Peyer's patch (tissue), 4 donors: ENCODE data around the gene HAUS3. TPM values are rescaled to one million over a fixed set of nuclear protein-coding genes. Genes with fewer than 3 reads are reported as not detected.

Experiments used
- DNase-seq, 3 donors: peaks; one replicate each; pipeline ENCODE4 v3.0.0-alpha.2; 2017 to 2019
- H3K27ac ChIP-seq, 4 donors: fragments of 200-600 bp; sonication (generic); one replicate each; pipeline ENCODE4 v1.5.1; 2016 to 2019
- H3K27me3 ChIP-seq, 2 donors: fragments of 200-600 bp; sonication (generic); one replicate each; pipeline ENCODE4 v1.5.1; 2019
- H3K36me3 ChIP-seq, 3 donors: fragments of 200-600 bp; sonication (generic); one replicate each; pipeline ENCODE4 v1.5.1; 2016 to 2019
- H3K4me1 ChIP-seq, 4 donors: fragments of 200-600 bp; sonication (generic); one replicate each; pipeline ENCODE4 v1.5.1; 2016 to 2019
- H3K4me3 ChIP-seq, 4 donors: fragments of 200-600 bp; sonication (generic); 1 replicate in 3 of 4; 2 replicates in 1 of 4; pipeline ENCODE4 v1.5.1; 2016 to 2019; ENCODE audit warnings: mild to moderate bottlenecking in 1 of 4
- H3K9me3 ChIP-seq, 4 donors: fragments of 200-600 bp; sonication (generic); one replicate each; pipeline ENCODE4 v1.5.1; 2016 to 2019; ENCODE audit warnings: mild to moderate bottlenecking in 1 of 4
- CTCF ChIP-seq, 6 experiments: fragments of 450-650 bp in 4 of 6; fragments of 200-600 bp in 2 of 6; sonication (generic) in 1 of 6; IDR thresholded peaks; one replicate each; pipeline ENCODE4 v1.5.1; 2017 to 2019; ENCODE audit warnings: antibody characterized with exemption in 6 of 6, mild to moderate bottlenecking in 3 of 6, moderate library complexity in 1 of 6
- POLR2A ChIP-seq, 2 donors: fragments of 450-650 bp; IDR thresholded peaks; one replicate each; pipeline ENCODE4 v1.5.1; 2017; ENCODE audit warnings: antibody characterized with exemption in 2 of 2, mild to moderate bottlenecking in 2 of 2, moderate library complexity in 2 of 2
- total RNA-seq, 4 donors: library from RNA; depleted of rRNA; stranded (reverse); fragments of >200 nt; gene quantifications; one replicate each; pipeline ENCODE4 v1.1.0, GENCODE V29; 2016

HAUS3 gene
- 10 to 100 TPM in 1 of 4 donors, 1 to 10 TPM in 3; 8.6 to 11.6 (median 9.0) TPM for total RNA-seq

GRCh38 chr4:2241410-2242353, at the start of gene HAUS3, which contains the start of gene POLN:
HAUS3 (minus strand) TSS chr4:2242121; CDS start chr4:2240946, 1,175 bp downstream.
POLN (minus strand) TSS chr4:2242121; CDS start chr4:2229231, 12,890 bp downstream.
- H3K36me3 ChIP-seq, result peaks cover 0 to 8% (median 0%) of the 10 kb centered on the region in 3 donors
- peak within 1 kb of the TSS; percentile 82 to 97 (median 90) for H3K4me3 ChIP-seq
- TF ChIP-seq CTCF (IDR thresholded peaks at IDR 0.05) (peak in 3 of 6 experiments; percentile 4 to 8 (median 7)), POLR2A (IDR thresholded peaks at IDR 0.05) (peak; percentile 81 to 84)
- peak; percentile 97 to 99 (median 99) for DNase-seq
- H3K9me3 ChIP-seq, result no peaks in the 10 kb centered on the region
- H3K27ac ChIP-seq, result peak within 1 kb of the TSS; percentile 79 to 87 (median 84)
- peaks cover 0 to 67% (median 7%) of the 10 kb centered on the region in 4 donors for H3K4me1 ChIP-seq
- no peaks in the 10 kb centered on the region for H3K27me3 ChIP-seq

- H3K27ac ChIP-seq, result peak overlapping the region in 2 of 4 donors; percentile 46 to 71
- no peak for TF ChIP-seq CTCF (IDR thresholded peaks at IDR 0.05)
- no peak for TF ChIP-seq POLR2A (IDR thresholded peaks at IDR 0.05)
- peak; percentile 54 to 89 (median 74) for DNase-seq
- H3K9me3 ChIP-seq, result no peaks in the 10 kb centered on the region
- no peaks in the 10 kb centered on the region for H3K27me3 ChIP-seq
- no peaks in the 10 kb centered on the region for H3K36me3 ChIP-seq
- peaks cover 0 to 14% (median 6%) of the 10 kb centered on the region in 4 donors for H3K4me1 ChIP-seq
- no peak overlapping the region for H3K4me3 ChIP-seq
Observed at GRCh38 chr4:2290974-2291704, 49.2 kb upstream of the HAUS3 start.

GRCh38 chr4:2290488-2290887, 48.6 kb upstream of the HAUS3 start:
- DNase-seq, result peak in 2 of 3 donors; percentile 42 to 50
- Histone ChIP-seq H3K4me3 (no peak overlapping the region), H3K9me3 (no peaks in the 10 kb centered on the region), H3K36me3 (no peaks in the 10 kb centered on the region), H3K27me3 (no peaks in the 10 kb centered on the region), H3K27ac (peak overlapping the region; percentile 13 to 71 (median 40)), H3K4me1 (peaks cover 0 to 14% (median 6%) of the 10 kb centered on the region in 4 donors)
- no peak for TF ChIP-seq CTCF (IDR thresholded peaks at IDR 0.05)
- TF ChIP-seq POLR2A (IDR thresholded peaks at IDR 0.05), result no peak

- TF ChIP-seq CTCF (IDR thresholded peaks at IDR 0.05) (no peak), POLR2A (IDR thresholded peaks at IDR 0.05) (no peak)
- DNase-seq, result peak in 2 of 3 donors; percentile 36 to 44
- Histone ChIP-seq H3K9me3 (no peaks in the 10 kb centered on the region), H3K4me1 (peaks cover 0 to 14% (median 6%) of the 10 kb centered on the region in 4 donors), H3K36me3 (no peaks in the 10 kb centered on the region), H3K27me3 (no peaks in the 10 kb centered on the region), H3K4me3 (no peak overlapping the region), H3K27ac (peak overlapping the region in 1 of 4 donors; percentile 71)
Observed at GRCh38 chr4:2289955-2290333, 48.0 kb upstream of the HAUS3 start.

- Histone ChIP-seq H3K4me1 (peaks cover 0 to 14% (median 6%) of the 10 kb centered on the region in 4 donors), H3K9me3 (no peaks in the 10 kb centered on the region), H3K36me3 (no peaks in the 10 kb centered on the region), H3K27me3 (no peaks in the 10 kb centered on the region), H3K4me3 (no peak overlapping the region), H3K27ac (peak overlapping the region in 1 of 4 donors; percentile 71)
- TF ChIP-seq CTCF (IDR thresholded peaks at IDR 0.05), result no peak
- no peak for TF ChIP-seq POLR2A (IDR thresholded peaks at IDR 0.05)
- peak in 2 of 3 donors; percentile 19 to 44 for DNase-seq
Observed at GRCh38 chr4:2289311-2289954, 47.5 kb upstream of the HAUS3 start.
